Osteoblast (primary cell): ENCODE measurements around the gene PFN3. TPM values are rescaled to one million over a fixed set of nuclear protein-coding genes. Genes with fewer than 3 reads are reported as not detected.

ENCODE experiments used
- DNase-seq: peaks from one replicate; pipeline ENCODE4 v3.0.0; 2011; ENCODE audit warnings: low spot score, mixed read lengths; ENCODE audit not compliant: insufficient read length; ENCODE audit errors: missing footprints
- H2AFZ ChIP-seq: 2 replicates; pipeline ENCODE4 v1.6.0; 2011; ENCODE audit warnings: mild to moderate bottlenecking, low read length
- H3K27ac ChIP-seq: 2 replicates; pipeline ENCODE4 v1.5.1; 2011; ENCODE audit warnings: mild to moderate bottlenecking, low read depth, low read length, moderate library complexity
- H3K27me3 ChIP-seq: 2 replicates; pipeline ENCODE4 v1.6.0; 2012; ENCODE audit warnings: mild to moderate bottlenecking, control low read depth, inconsistent platforms, low read length, moderate library complexity; ENCODE audit not compliant: insufficient read depth
- H3K36me3 ChIP-seq: 2 replicates; pipeline ENCODE4 v1.5.1; 2011; ENCODE audit warnings: mild to moderate bottlenecking, low read length, control low read depth, moderate library complexity; ENCODE audit not compliant: insufficient read depth
- H3K4me1 ChIP-seq: 2 replicates; pipeline ENCODE4 v1.5.1; 2011; ENCODE audit warnings: mild to moderate bottlenecking, low read length, control low read depth, moderate library complexity; ENCODE audit not compliant: insufficient read depth
- H3K4me2 ChIP-seq: 2 replicates; pipeline ENCODE4 v1.6.0; 2011; ENCODE audit warnings: mild to moderate bottlenecking, low read length; ENCODE audit not compliant: insufficient read depth
- H3K4me3 ChIP-seq: fragments of 200-600 bp; sonication (generic); 3 replicates; pipeline ENCODE4 v1.5.1; 2012; ENCODE audit warnings: mild to moderate bottlenecking, low read length, inconsistent platforms; ENCODE audit not compliant: insufficient read depth
- H3K79me2 ChIP-seq: 2 replicates; pipeline ENCODE4 v1.6.0; 2012; ENCODE audit warnings: mild to moderate bottlenecking, low read length, control low read depth, inconsistent platforms; ENCODE audit not compliant: insufficient read depth
- H3K9me3 ChIP-seq: 2 replicates; pipeline ENCODE4 v1.5.1; 2011; ENCODE audit warnings: low read depth, low read length, control low read depth
- H4K20me1 ChIP-seq: 2 replicates; pipeline ENCODE4 v1.6.0; 2012; ENCODE audit warnings: mild to moderate bottlenecking, low read length, control low read depth; ENCODE audit not compliant: insufficient read depth
- total RNA-seq: library from RNA; depleted of rRNA; stranded (reverse); fragments of >200 nt; gene quantifications from 2 replicates; pipeline ENCODE4 v1.2.3, GENCODE V29; 2012
- TF ChIP-seq, protein P1 (sequence below): IDR thresholded peaks from 2 replicates; pipeline ENCODE4 v1.5.1; 2011; ENCODE audit warnings: mild to moderate bottlenecking, low read depth, low read length, moderate library complexity; ENCODE audit errors: extremely low read depth

PFN3 gene
- total RNA-seq, 1 donor, result not detected

DNA sequence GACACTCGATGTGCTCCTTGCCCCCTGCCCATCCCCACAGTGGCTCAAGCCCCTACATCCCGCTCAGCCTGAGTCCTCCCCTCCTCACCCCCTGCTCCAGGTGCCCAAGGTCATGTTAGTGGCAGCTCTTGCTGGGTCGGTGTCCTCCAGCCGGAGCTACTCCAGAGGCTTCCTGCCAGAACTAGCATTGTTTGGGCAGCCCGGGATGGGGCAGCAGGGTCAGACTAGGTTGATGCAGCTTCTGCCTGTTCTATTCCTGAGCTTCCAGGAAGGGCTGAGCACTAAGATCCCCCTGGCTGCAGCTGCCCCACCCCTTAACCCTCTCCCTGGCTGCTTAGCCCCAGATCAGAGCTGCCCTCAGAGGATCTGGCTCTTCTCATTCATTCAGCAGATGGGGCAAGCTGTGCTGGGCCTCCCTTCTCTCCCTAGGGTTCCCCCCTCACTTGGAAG, 42.1 kb downstream of the PFN3 start:
- TF ChIP-seq, protein P1, sequence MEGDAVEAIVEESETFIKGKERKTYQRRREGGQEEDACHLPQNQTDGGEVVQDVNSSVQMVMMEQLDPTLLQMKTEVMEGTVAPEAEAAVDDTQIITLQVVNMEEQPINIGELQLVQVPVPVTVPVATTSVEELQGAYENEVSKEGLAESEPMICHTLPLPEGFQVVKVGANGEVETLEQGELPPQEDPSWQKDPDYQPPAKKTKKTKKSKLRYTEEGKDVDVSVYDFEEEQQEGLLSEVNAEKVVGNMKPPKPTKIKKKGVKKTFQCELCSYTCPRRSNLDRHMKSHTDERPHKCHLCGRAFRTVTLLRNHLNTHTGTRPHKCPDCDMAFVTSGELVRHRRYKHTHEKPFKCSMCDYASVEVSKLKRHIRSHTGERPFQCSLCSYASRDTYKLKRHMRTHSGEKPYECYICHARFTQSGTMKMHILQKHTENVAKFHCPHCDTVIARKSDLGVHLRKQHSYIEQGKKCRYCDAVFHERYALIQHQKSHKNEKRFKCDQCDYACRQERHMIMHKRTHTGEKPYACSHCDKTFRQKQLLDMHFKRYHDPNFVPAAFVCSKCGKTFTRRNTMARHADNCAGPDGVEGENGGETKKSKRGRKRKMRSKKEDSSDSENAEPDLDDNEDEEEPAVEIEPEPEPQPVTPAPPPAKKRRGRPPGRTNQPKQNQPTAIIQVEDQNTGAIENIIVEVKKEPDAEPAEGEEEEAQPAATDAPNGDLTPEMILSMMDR, result no peak
- H3K79me2 ChIP-seq, result no peaks in the 10 kb centered on the region

DNA sequence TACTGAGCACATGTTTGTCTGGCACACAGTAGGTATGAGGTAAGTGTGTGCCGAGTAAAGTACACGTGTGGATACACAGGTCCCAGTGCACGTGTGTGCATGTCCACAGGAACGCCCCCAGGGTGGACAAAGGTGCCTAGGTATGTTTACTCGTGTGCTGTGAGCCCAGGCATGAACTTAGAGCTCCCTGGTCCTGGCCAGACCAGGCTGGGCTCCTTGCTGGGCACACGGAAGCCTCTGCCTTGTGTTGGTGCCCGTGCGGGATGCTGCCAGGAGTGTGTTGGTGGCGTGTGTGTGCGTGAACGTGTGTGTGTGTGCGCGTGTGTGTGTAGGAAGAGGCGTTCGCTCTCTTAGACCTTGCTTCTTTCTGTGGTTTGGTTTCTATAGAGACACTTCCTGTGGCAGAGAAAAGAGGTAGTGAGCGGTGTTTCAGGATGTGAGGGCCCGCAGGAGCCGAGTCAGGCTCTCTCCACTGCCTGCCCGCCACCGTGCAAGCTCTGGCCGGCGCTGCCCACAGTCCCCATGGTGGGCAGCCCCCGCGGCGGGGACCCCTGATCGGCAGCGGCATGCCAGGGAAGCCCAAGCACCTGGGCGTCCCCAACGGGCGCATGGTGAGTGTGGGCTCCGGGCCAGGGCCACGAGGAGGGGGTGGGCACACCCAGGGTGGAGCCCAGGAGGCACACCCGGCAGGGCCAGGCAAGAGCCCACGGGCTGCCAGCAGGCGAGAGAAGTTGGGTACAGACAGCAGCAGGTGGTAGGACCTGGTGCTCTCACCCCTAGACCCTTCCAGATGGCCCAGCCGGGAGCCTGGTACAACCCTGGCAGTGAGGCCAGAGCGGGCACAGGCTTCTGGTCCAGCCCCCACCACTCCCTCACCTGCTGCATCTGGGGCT, 42.8 kb downstream of the PFN3 start, which contains the start of gene RGS14:
Gene RGS14 (plus strand): TSS at position 466 of the 893 bp plus-strand sequence. CDS start 101 bp downstream, at position 567.
- Histone ChIP-seq H3K4me1 (peaks cover 8% of the 10 kb centered on the region), H3K27me3 (peaks cover 10% of the 10 kb centered on the region), H3K36me3 (no peaks in the 10 kb centered on the region), H2AFZ (peak within 1 kb of the TSS; percentile 77), H3K4me2 (peak within 1 kb of the TSS; percentile 67), H3K4me3 (peak within 1 kb of the TSS; percentile 59), H3K79me2 (no peaks in the 10 kb centered on the region), H3K9me3 (no peaks in the 10 kb centered on the region), H3K27ac (no peak within 1 kb of the TSS), H4K20me1 (no peaks in the 10 kb centered on the region)
- TF ChIP-seq, protein P1, result no peak
- DNase-seq, result peak; percentile 93

More for the DNA sequence above, 42.1 kb downstream of the PFN3 start:
- Histone ChIP-seq H3K4me2 (peak overlapping the region; percentile 67), H3K36me3 (no peaks in the 10 kb centered on the region), H3K9me3 (no peaks in the 10 kb centered on the region), H3K4me1 (peaks cover 10% of the 10 kb centered on the region), H3K27me3 (peaks cover 10% of the 10 kb centered on the region), H3K4me3 (peak overlapping the region; percentile 59), H4K20me1 (no peaks in the 10 kb centered on the region), H3K27ac (no peak overlapping the region), H2AFZ (no peak overlapping the region)
- DNase-seq, result peak; percentile 32

DNA sequence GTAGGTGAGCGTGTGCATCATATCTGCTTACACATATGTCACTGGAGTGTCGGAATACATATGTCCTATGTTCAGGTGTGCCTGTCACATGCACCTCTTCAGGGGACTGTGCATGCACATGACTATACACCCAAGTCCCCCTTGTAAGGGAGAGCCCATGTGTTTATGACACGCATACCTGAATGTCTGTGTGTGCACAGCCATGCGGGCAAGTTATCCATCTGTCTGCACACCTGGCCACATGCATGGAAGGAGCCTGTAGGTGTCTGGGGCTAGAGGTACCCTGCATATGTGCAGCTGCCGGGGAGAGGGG, 43.4 kb downstream of the PFN3 start:
- no peak for DNase-seq
- no peak overlapping the region for H3K4me2 ChIP-seq
- TF ChIP-seq, protein P1, result no peak
- no peak overlapping the region for H3K27ac ChIP-seq
- peaks cover 8% of the 10 kb centered on the region for H3K4me1 ChIP-seq
- H3K27me3 ChIP-seq, result peaks cover 10% of the 10 kb centered on the region
- no peak overlapping the region for H2AFZ ChIP-seq
- H3K9me3 ChIP-seq, result no peaks in the 10 kb centered on the region
- no peaks in the 10 kb centered on the region for H4K20me1 ChIP-seq
- H3K4me3 ChIP-seq, result no peak overlapping the region
- no peaks in the 10 kb centered on the region for H3K79me2 ChIP-seq
- no peaks in the 10 kb centered on the region for H3K36me3 ChIP-seq

DNA sequence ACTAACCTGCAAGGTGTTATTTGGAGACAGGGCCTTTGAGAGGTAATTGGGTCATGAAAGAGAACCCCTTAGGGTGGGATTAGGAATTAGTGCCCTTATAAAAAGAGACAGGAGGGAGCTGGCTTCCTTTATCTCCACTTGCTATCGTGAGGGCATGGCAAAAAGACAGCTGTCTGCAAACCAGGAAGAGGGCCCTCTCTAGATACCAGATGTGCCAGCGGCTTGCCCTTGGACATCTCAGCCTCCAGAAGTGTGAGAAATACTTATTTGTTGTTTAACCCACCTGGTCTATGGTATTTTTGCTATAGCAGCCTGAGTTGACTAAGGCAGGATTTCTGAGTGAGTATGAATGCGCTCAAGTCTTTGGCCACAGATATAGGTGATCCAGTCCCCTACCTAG, 43.7 kb downstream of the PFN3 start:
- H4K20me1 ChIP-seq, result no peaks in the 10 kb centered on the region
- H3K9me3 ChIP-seq, result no peaks in the 10 kb centered on the region
- H3K79me2 ChIP-seq, result no peaks in the 10 kb centered on the region
- no peak overlapping the region for H3K27ac ChIP-seq
- H3K36me3 ChIP-seq, result no peaks in the 10 kb centered on the region
- H2AFZ ChIP-seq, result no peak overlapping the region
- H3K4me3 ChIP-seq, result no peak overlapping the region
- no peak for DNase-seq
- no peak overlapping the region for H3K4me2 ChIP-seq
- peaks cover 10% of the 10 kb centered on the region for H3K27me3 ChIP-seq
- TF ChIP-seq, protein P1, result no peak
- peaks cover 10% of the 10 kb centered on the region for H3K4me1 ChIP-seq
